D341Med (cell line): ENCODE data around the gene GDI2.
"Not testable (repeated sequence)": the region's sequence is repeated elsewhere in the genome, so short reads cannot be mapped to it uniquely, and the experiment has no call there.

Experiments used
- DNase-seq: peaks from one replicate; pipeline ENCODE4 v3.0.0; 2012; ENCODE audit warnings: low spot score

GDI2 gene

GRCh38 chr10:5827841-5828240 is 14.6 kb upstream of the GDI2 start:
- no peak for DNase-seq

GRCh38 chr10:5826511-5826910 is 13.3 kb upstream of the GDI2 start:
- not testable (repeated sequence) for DNase-seq

GRCh38 chr10:5818894-5819293 is 5.7 kb upstream of the GDI2 start:
- no peak for DNase-seq

- no peak for DNase-seq
Measured at GRCh38 chr10:5818048-5818331, 4.8 kb upstream of the GDI2 start.

GRCh38 chr10:5817322-5818047 is 4.3 kb upstream of the GDI2 start:
- DNase-seq = no peak

- no peak for DNase-seq
Measured at GRCh38 chr10:5816170-5816569, 2.9 kb upstream of the GDI2 start.

GRCh38 chr10:5814110-5815107 is 1.2 kb upstream of the GDI2 start:
- DNase-seq = no peak

- DNase-seq = no peak
Measured at GRCh38 chr10:5813091-5813340, 218 bp downstream of the GDI2 start.

GRCh38 chr10:5812283-5813090 is 747 bp downstream of the GDI2 start:
- DNase-seq = peak; percentile 74

GRCh38 chr10:5811387-5811821 is 1.8 kb downstream of the GDI2 start:
- DNase-seq = peak; percentile 57

- DNase-seq = no peak
Measured at GRCh38 chr10:5810225-5810624, 3.0 kb downstream of the GDI2 start.

- no peak for DNase-seq
Measured at GRCh38 chr10:5809527-5810154, 3.6 kb downstream of the GDI2 start.

- not testable (repeated sequence) for DNase-seq
Measured at GRCh38 chr10:5808783-5809392, 4.3 kb downstream of the GDI2 start.

- DNase-seq = no peak
Measured at GRCh38 chr10:5806745-5807144, 6.5 kb downstream of the GDI2 start.

- no peak for DNase-seq
Measured at GRCh38 chr10:5805711-5806110, 7.5 kb downstream of the GDI2 start.

- DNase-seq = no peak
Measured at GRCh38 chr10:5805260-5805659, 8.0 kb downstream of the GDI2 start.

GRCh38 chr10:5804386-5804785 is 8.8 kb downstream of the GDI2 start:
- DNase-seq = no peak

- DNase-seq = no peak
Measured at GRCh38 chr10:5800782-5801181, 12.5 kb downstream of the GDI2 start.

GRCh38 chr10:5794236-5794635 is 19.0 kb downstream of the GDI2 start:
- DNase-seq = no peak

- DNase-seq = no peak
Measured at GRCh38 chr10:5789626-5790025, 23.6 kb downstream of the GDI2 start.

- DNase-seq = no peak
Measured at GRCh38 chr10:5788969-5789368, 24.3 kb downstream of the GDI2 start.

GRCh38 chr10:5783300-5783699 is 29.9 kb downstream of the GDI2 start:
- DNase-seq = no peak
